T47D (cell line): ENCODE data around the gene CCDC124.
"Not testable (repeated sequence)": the region's sequence is repeated elsewhere in the genome, so short reads cannot be mapped to it uniquely, and the experiment has no call there.

Experiments
- DNase-seq, 2 experiments: peaks; one replicate each; pipeline versions ENCODE4 v3.0.0 to v3.0.0-alpha.2; 2011 to 2012; ENCODE audit warnings: low read depth in 1 of 2, low spot score in 1 of 2
- JUND ChIP-seq: IDR thresholded peaks from 2 replicates; pipeline ENCODE4 v1.6.1; 2012; ENCODE audit warnings: low read depth
- in situ Hi-C: cut with HindIII; loops from 2 replicates; pipeline ENCODE4 v1.10.0; 2016; ENCODE audit warnings: low sequenced_read_pairs, low pct_unique_long_range_greater_than_20kb

Gene CCDC124

DNA sequence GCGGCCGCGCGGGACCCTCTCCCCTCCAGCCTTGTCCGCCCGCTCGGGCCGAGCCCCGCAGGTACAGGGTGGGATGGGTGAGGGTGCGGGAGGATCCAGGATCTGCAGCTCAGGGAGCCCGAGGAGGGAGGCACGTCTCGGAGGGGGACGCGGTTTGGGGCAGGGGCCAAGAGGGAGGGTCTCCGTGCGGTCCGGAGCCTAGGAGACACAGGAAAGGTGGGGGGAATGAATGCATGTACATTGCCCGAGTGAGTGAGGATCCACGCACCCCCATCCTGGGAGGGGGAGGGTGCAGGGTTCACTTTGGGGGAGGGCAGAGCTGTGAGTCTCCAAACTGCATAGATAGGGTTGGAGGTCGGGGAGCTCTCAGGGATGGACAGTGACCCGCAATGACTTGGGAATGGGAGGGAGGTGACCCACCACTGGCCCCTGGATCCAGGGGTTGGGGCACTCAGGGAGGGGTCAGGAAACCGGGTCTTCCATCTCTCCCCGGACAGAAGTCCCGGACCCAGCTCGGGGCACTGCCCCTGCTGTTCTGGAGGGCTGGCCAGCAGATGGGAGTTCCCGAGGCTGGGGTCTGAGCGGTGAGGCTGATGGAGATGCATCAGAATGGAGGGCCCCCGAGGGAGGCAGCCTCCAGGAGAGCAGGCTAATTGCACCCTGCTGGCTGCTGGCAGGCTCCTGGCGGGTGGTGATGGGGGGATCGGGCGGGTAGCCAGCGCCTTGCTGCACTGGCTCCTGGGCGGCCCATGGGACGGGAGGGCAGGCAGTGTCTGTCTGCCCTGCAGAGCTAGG, 34.6 kb downstream of the CCDC124 start:
- no peak for TF ChIP-seq JUND
- in situ Hi-C loops, result no loop called here
- no peak for DNase-seq

- DNase-seq, result no peak
- in situ Hi-C loops, result no loop called here
- no peak for TF ChIP-seq JUND
These were observed 35.5 kb downstream of the CCDC124 start for GRCh38 chr19:17968362-17968761.

DNA sequence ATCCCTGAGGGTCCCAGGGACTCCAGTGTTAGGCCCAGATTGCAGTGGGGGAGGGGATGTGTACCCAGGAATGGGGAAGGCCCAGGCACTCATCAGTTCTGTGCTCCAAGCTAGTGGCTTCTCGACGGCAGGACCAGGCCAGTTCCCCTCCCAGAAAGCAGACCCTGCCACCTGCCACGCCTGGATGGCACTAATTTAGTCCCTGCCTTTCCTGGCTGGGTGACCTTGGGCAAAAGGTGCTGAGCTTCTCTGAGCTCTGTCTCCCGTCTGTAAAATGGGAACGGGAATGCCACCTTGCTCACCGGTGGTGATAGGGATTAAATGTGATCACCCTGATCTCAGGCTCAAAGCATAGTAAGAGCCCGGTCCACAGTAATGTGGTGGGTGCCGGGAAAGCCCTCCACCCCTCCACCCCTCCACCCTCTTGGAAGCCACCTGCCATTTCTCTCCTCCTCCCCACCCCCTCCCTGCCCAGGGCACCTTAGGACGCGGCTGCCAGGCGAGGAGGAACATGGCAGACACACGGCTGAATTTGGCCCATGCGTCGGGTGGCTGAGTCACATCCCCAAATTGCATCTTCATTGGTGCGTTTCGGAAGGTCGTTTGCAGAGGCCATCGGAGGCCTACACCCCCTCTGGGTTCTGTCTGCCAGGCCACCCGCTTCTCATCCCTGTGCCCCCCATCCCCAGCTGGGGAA, 36.4 kb downstream of the CCDC124 start:
- TF ChIP-seq JUND, result no peak
- in situ Hi-C loops, result no loop called here

GRCh38 chr19:17972230-17972629, 39.4 kb downstream of the CCDC124 start:
- DNase-seq, result no peak
- TF ChIP-seq JUND, result no peak
- in situ Hi-C loops, result no loop called here

More for the DNA sequence above, 36.4 kb downstream of the CCDC124 start:
- no peak for DNase-seq

- no peak for DNase-seq
These were observed 40.9 kb downstream of the CCDC124 start for GRCh38 chr19:17973759-17974158.

DNA sequence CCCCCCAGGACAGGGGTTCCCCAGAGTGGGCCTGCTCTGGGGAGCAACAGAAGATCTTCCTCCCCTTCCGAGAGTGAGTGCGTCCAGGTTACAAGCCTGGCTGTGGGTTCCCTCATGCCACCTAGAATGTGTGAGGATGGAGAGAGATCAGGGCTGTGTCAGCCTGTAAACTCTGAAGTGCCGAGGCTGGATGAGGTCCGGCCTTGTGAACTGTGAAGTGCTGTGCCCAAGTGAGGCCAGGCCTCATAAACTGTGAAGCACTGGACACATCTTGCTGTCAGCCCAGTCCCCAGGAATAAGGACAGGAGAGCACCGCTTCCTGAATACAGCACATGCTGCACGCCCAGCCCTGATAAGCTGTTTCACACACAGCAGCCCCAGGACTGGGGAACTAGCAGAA, 41.7 kb downstream of the CCDC124 start:
- DNase-seq, result no peak
- in situ Hi-C loops, result no loop called here
- no peak for TF ChIP-seq JUND

More at GRCh38 chr19:17973759-17974158, 40.9 kb downstream of the CCDC124 start:
- TF ChIP-seq JUND, result no peak
- in situ Hi-C loops, result no loop called here

- in situ Hi-C loops, result no loop called here
- no peak for TF ChIP-seq JUND
- no peak for DNase-seq
These were observed 42.2 kb downstream of the CCDC124 start for GRCh38 chr19:17975032-17975431.

- in situ Hi-C loops, result no loop called here
- DNase-seq, result no peak
- no peak for TF ChIP-seq JUND
These were observed 44.2 kb downstream of the CCDC124 start for GRCh38 chr19:17977021-17977420.

- DNase-seq, result no peak
- TF ChIP-seq JUND, result no peak
- in situ Hi-C loops, result no loop called here
These were observed 44.7 kb downstream of the CCDC124 start for GRCh38 chr19:17977488-17977887.

GRCh38 chr19:17981611-17982010, 48.8 kb downstream of the CCDC124 start:
- no peak for DNase-seq
- in situ Hi-C loops, result no loop called here
- TF ChIP-seq JUND, result no peak

DNA sequence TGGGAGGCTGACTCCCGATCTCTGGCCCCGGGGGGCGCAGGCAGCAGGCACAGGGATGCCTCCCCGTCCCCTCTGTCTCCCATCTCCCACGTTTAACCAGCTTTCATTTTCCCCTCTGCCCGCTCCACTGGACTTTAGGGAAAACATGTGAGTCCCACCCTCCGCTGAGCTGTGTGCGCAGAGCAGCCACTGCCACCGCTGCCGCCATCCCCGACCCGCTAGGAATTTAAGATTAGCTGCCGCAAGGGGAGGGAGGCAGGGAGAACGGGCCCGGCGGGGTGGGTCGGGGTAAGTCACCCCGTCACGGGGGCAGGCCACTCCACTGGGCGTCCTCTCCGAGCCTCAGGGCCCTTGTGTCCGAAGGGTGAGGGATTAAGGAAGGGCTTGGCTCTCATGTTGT, 49.6 kb downstream of the CCDC124 start:
- DNase-seq, result no peak
- in situ Hi-C loops, result no loop called here
- TF ChIP-seq JUND, result no peak

- in situ Hi-C loops, result no loop called here
- DNase-seq, result peak in 1 of 2 experiments; percentile 16
- no peak for TF ChIP-seq JUND
These were observed 52.4 kb downstream of the CCDC124 start for GRCh38 chr19:17985037-17985818.

DNA sequence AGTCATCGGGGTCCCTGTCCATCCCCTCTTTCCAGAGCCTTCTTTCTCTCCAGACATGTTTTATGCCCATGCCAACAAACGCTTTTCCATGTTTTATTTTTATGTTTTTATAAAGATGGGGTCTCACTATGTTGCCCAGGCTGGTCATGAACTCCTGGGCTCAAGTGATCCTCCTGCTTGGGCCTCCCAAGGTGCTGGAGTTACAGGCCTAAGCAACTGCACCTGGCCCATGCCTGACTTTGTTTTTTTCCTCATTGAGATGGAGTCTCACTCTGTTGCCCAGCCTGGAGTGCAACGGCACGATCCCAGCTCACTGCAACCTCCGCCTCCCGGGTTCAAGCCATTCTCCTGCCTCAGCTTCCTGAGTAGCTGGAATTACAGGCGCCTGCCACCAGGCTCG, 53.8 kb downstream of the CCDC124 start:
- in situ Hi-C loops, DNase-seq: not testable (repeated sequence)
